NCI-H1092 treated with DMSO at 0.1 percent for 48 hours (cell line): Measurements from ENCODE around the gene LCN6.
"Not testable (repeated sequence)": the region's sequence is repeated elsewhere in the genome, so short reads cannot be mapped to it uniquely, and the experiment has no call there.

Experiments used
- DNase-seq: peaks from one replicate; lab custom pipeline; 2025; lab: John Stamatoyannopoulos, UW

The LCN6 gene, protein sequence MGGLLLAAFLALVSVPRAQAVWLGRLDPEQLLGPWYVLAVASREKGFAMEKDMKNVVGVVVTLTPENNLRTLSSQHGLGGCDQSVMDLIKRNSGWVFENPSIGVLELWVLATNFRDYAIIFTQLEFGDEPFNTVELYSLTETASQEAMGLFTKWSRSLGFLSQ

DNA sequence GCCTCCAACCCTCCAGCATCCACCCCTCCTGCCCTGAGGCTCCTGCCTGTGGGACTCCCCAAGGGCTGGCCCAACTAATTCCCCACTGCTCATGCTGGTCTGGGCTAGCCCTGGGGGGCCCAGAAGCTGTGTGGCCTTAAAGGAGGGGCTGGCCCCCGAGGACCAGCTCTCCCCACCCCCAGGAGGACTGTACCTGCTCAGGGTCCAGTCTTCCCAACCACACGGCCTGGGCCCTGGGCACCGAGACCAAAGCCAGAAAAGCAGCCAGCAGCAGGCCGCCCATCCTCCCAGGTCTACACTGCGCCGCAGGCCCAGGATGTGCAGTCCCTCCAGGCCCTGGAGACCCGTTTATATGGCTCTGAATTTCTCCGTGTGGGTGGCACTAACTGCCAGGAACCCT lies at the start of gene LCN6:
Gene LCN6, minus strand, starts transcription at position 325 of the 400 bp plus-strand sequence. Its CDS starts 42 bp downstream, at position 283.
- DNase-seq, result no peak

DNA sequence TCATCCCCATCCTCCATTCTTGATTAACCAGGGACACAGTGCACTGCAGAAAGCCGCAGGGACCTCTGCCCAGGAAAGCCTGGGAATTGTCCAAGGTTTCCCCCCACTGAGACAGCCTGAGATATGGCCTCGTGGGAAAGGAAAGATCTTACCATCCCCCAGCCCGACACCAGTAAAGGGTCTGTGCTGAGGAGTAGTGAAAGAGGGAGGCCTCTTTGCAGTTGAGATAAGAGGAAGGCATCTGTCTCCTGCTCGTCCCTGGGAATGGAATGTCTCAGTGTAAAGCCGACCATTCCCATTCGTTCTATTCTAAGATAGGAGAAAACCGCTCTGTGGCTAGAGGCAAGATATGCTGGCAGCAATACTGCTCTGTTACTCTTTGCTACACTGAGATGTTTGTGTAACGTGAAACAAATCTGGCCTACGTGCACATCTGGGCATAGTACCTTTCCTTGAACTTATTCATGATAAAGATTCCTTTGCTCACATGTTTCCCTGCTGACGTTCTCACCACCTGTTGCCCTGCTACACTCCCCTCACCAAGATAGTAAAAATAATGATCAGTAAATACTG lies 48.5 kb upstream of the LCN6 start:
- not testable (repeated sequence) for DNase-seq

DNA sequence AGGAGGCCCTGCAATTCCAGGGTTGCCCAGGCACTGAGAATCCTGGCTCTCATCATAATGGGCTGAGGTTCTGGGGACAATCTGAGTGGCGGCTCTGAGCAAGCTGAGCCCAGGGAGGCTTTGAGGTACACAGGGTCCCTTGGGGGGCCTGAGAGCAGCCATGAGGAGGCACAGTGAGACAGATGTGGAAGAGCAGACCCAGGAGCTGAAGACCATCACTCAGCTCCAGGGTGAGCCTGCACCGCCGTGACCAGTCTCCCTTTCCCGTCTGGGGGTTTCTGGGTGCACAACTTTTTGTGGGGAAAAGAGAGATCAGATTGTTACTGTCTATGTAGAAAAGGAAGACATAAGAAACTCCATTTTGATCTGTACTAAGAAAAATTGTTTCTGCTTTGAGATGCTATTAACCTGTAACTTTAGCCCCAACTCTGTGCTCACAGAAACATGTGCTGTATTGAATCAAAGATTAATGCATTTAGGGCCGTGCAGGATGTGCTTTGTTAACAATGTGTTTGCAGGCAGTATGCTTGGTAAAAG lies 48.0 kb upstream of the LCN6 start, which contains the start of gene CCDC183:
Gene CCDC183, plus strand, starts transcription at position 101 of the 537 bp plus-strand sequence. Its CDS starts 60 bp downstream, at position 161.
- no peak for DNase-seq

DNA sequence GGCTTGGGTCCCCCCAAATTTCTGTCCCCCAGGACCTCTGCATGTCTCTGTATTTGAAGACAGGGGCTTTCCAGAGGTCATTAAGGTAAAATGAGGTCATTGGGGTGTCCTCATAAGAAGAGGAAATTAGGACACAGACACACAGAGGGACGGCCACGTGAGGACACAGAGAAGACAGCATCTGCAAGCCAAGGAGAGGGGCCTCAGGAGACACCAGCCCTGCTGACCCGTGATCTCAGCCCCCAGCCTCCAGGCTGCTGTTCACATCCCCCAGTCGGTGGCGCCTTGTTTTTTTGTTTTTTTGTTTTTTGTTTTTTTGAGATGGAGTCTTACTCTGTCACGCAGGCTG lies 46.6 kb upstream of the LCN6 start:
- DNase-seq, result no peak

DNA sequence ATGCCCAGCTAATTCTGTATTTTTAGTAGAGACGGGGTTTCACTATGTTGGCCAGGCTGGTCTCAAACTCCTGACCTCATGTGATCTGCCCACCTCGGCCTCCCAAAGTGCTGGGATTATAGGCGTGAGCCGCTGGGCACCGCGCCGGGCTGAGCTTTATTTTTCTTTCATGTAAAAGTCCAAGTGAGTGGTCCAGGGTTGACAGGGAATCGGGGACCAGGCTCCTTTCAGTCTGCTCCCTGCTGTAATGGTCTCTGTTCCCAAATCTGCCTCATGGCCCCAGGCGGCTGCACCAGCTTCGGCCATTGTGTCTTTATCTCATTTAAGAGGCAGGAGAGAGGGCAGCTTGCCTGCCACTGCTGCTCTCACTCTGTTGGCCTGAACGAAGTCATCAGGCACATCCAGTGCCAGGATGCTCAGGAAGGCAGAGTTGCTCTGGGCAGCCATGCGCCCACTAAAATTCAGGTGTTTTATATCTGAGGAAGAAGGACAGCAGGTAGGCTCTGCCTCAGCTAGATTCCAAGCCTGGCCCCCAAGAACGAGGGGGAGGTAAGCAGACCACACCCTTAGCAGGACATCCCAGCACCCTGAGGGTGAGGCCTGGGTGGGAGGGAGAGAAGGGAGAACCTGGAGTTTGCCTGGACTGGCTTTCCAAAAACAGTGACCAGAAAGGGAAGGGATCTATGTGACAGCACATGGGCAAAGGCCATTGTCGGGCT lies 46.1 kb upstream of the LCN6 start:
- no peak for DNase-seq

DNA sequence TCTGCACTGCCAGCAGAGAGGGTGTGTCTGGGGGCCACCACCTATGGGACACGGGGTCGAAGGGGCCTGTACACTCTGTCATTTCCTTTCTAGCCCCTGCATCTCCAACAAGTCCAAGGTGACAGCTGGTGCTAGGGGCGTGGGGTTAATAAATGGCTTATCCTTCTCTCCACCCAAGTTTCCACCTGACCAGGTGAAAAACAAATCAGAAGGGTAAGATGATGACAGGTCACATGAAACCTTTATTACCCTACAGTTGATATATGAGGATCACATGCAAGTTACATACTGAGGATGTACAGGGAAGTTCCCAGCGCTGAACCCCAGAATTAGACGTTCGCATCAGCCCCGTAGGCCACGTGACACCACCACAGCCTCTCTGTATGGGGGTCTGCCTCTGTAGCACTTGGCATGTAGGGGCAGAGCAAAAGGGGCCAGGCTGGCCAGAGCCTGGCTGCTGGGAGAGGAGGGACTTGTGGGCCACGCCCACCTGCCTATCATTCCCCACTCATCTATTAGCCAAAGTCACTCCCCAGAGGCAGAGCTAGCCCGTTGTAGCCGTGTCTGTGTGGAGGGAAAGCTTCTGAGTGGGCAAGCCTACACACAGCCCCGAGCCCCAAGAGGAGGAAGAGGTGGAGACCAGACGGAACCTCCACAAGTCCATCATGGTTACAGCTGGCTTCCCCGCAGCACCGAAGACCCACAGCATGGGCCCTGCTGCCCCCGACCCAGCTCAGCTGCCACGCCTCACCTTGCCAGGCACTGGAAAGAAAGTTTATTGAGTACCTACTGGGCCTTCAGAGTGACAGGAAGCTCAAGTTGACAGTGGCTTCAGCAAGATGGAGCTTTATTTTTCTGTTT lies 45.0 kb upstream of the LCN6 start:
- DNase-seq, result no peak

DNA sequence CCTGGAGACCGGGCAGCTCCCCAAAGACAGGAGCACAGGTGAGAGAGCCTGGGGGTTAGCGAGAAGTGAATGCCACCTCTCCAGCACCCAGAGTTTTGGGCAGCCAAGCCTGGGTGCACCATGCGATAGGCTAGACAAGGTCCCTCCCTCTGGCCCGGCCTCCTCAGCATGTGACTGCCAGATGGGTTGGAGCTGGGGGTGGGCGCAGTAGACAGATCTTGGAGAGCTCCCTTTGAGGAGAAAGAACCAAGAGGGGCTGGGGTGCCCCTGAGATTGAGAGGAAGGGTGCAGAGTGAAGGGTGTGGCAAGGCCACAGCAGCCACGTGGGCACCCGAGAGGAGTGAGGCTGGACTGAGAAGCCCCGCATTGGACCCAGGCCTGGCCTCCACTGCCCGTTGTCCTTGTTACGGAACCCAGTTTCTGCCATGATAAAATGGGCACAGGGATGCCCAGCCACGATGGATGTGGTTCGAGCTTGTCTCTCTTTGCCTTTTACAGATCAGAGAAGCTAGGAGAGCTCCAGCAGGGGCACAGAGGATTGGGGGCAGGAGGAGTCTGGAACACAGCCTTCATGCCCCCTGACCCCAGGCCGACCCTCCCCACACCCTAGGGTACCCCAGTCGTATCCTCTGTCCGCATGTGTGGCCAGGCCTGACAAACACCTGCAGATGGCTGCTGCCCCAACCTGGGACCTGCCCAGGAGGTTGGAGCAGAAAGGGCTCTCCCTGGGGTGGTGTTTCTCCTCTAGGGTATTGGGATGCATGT lies 44.2 kb upstream of the LCN6 start:
- DNase-seq, result no peak

DNA sequence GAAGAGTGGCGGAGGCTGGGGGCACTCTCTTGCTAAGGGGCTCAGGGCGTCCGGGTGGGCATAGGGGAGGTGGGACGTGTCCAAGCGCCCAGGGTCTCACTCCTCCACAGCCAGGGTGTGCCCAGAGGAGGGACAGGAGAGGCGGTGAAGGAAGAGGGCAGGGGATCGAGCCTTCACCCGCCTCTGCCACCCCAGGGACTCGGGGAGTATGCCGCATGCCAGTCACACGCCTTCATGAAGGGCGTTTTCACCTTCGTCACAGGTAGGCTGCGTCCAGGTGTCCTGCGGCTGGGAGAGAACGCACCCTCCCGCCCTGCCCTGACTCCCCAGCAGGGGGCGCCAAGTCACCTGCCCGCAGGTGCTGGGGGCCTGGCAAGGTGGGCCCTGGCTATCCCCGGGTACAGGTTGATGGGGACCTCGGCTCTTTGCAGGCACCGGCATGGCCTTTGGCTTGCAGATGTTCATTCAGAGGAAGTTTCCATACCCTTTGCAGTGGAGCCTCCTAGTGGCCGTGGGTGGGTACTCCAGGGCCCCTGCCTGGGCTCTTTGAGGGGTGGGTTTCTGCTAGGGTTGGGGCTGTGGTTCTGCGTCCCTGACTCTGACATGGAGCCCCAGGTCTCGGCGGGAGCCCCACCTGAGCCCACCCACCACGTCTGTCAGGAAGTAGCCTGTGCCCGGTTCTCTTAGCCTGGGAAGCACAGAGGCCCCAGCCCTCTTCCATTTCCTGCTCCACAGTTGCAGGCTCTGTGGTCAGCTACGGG lies 43.4 kb upstream of the LCN6 start:
- no peak for DNase-seq

DNA sequence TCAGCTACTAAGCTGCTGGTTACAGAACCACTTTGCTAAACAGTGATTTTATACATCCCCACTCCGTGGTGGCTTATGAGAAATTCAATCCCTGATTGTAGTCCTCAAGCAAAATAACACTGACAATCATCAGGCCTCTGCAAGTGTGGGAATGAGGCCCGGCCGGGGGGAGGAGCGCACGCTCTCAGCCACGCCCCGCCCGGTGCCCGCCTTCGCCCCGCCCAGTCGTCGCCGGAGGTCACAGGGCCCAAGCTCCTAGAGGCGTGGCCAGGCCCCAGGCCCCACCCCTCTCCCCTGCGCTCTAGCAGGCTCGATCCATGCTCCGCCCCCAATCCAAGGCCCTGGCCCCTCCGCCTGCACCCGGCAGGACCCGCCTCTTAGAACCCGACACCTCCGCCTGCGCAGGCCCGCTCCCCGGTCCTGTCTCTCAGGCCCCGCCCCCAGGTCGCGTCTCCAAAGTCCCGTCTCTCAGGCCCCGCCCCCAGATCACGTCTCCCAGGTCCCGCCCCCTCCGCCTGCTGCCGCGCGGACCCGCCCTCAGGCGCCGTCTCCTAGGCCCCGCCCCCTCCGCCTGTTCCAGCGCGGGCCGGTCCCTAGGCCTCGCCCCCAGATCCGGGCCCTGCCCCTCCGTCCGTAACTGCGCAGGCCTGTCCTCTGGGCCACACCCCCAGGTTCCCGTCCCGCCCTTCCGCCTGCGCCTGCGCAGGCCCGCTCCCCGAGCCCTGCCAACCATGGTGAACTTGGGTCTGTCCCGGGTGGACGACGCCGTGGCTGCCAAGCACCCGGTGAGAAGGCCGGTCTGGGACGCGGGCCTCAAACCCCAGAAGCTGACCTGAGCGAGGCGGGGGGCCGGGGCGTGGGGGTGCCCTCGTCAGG lies 42.6 kb upstream of the LCN6 start, which contains the start of gene TMEM141:
Gene TMEM141, plus strand, starts transcription at position 705 of the 876 bp plus-strand sequence. Its CDS starts 27 bp downstream, at position 732.
- peak; percentile 99 for DNase-seq

DNA sequence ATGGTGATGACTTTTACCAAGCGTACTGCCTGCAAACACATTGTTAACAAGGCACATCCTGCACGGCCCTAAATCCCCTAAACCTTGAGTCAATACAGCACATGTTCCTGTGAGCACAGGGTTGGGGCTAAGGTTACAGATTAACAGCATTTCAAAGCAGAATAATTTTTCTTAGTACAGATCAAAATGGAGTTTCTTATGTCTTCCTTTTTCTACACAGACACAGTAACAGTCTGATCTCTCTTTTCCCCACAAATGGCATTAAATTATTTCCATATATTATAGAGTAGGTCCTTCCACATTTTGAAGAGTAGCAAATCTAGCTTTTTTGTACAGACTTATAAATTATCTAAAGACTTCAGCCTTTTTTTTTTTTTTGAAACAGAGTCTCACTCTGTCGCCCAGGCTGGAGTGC lies 41.2 kb upstream of the LCN6 start:
- no peak for DNase-seq

DNA sequence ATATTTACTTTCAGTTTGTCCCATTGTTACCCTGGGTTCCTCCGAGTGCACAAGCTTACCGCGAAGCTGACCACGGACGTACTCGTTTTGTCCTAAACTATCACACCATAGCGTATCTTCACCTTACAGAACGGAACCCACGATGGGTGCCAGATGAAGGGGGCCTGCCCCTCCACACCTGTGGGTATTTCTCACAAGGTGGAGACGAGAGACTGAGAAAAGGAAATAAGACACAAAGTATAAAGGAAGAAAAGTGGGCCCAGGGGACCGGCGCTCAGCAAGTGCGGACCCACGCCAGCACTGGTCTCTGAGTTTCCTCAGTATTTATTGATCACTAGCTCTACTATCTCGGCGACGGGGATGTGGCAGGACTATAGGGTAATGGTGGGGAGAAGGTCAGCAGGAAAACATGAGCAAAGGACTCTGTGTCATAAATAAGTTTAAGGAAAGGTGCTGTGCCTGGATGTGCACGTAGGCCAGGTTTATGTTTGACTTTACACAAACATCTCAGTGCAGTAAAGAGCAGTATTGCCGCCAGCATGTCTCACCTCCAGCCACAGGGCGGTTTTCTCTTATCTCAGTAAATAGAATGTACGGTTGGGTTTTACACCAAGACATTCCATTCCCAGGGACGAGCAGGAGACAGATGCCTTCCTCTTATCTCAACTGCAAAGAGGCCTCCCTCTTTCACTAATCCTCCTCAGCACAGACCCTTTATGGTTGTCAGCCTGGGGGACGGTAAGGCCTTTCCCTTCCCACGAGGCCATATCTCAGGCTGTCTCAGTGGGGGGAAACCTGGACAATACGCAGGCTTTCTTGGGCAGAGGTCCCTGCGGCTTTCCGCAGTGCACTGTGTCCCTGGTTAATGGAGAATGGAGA lies 40.6 kb upstream of the LCN6 start:
- DNase-seq, result not testable (repeated sequence)

DNA sequence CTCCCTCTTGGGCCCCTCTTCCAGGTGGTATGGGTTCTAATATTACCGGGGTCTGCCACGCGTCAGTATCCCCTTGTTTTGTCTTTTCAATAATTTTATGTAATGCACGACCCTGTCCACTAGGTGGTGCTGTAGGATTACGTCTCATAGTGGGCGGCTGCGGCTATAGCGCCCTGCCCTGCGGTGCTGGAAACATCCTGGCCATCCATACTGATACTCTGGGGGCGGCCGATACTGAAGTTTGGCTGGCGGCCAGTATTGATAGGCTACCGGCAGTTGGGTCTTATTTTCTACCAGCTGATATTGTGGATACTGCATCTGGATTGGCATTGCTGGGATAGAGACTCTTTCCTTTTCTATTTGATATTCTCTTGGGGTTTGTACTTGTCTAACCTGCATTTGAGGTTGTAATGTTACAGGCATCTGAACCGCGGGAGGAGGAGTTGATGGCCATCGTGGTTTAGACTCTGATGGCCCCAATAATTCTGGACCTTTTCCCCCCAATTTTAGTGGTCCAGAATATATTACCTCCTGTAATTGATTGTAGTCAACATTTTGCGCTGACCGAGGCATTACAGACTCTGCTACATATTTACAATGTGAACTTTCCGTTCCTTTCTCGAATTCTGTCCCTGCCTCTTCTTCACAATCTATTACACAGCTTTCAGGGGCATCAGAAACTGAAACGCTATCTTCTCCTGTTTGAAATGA lies 39.5 kb upstream of the LCN6 start:
- peak; percentile 77 for DNase-seq

DNA sequence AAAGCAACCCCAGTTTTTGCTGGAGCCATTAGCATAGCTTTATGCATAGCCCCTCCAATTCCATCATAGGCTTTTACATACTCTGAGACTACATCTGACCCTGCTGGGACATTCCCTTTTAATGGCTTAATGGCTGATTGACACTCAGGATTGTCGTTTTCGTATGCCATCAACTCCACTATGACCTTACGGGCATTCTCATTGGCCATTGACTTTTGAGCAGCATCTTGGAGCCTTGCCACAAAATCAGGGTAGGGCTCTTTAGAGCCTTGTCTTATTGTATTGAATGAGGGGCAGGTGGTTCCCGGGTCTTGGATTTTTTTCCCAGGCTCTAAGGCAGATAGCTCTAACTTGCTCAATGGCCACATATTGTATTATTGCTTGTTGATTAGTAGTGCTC lies 38.7 kb upstream of the LCN6 start:
- not testable (repeated sequence) for DNase-seq

DNA sequence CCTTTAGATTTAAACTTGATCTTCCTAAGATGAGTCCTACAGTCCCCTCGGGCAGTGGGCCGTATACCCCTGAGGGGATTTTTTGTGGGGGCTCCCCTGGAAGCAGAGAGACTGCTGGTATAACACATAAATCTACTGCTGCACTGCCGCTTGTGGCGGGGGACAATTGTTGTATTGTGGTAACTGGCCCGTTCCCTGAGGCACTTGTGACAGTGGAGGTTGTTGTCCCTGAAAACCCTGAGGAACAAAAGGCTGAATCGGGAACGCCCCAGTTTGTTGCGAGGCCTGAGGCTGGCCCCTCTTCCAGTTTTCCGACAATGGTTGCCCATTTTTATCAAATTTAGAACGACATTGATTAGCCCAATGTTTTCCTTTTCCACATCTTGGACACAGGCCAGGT lies 38.1 kb upstream of the LCN6 start:
- no peak for DNase-seq

DNA sequence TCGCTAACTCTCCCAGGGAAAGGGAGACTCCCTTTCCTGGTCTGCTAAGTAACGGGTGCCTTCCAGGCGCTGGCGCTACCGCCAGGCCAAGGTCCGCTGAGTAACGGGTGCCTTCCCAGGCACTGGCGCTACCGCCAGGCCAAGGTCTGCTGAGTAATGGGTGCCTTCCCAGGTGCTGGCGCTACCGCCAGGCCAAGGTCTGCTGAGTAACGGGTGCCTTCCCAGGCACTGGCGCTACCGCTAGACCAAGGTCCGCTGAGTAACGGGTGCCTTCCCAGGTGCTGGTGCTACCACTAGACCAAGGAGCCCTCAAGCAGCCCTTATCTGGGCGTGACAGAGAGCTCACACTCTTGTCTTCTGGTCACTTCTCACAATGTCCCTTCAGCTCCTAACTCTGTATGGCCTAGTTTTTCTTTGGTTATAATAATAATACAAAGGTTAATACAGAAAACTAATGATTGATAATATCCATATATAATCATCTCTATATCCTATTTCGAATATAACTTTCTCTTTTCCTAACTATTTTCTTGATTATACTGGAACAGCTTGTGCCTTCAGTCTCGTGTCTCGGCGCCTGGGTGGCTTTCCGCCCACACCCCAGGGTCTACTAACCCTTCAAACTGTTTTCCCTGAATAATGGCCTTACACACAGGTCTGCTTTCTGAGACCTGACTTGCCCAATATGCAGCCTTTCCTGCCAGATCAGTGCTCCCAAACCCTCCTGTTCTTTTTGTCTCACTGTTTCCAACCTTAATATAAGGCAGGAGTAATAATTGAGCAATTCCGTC lies 37.4 kb upstream of the LCN6 start:
- not testable (repeated sequence) for DNase-seq

DNA sequence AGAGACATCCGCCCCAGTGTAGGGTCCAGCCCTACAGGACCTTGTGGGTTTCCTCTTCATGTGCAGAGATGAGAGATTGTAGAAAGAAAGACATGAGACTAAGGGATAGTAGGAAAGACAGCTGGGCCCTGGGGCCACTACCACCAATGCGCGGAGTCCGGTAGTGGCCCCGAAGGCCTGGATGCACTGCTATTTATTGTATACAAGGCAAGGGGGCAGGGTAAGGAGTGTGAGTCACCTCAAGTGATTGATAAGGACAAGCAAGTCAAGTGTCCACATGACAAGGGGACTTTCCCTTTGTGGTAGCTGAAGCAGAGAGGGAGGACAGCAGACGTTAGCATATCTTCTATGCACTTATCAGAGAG lies 36.7 kb upstream of the LCN6 start:
- DNase-seq, result no peak
